Caco-2 (cell line): ENCODE results near the gene SMIM35. TPM values are rescaled to one million over a fixed set of nuclear protein-coding genes. Genes with fewer than 3 reads are reported as not detected.

Source experiments
- BruUV-seq: library from RNA; stranded (reverse); fragments of 400-500 nt; replicated peaks from 2 replicates; lab custom pipeline; 2021; lab: Mats Ljungman, UMichigan
- CTCF ChIA-PET: fragments of 300-600 bp; sonication (Branson Sonifier 250); formaldehyde crosslinking; loops from one replicate; lab custom pipeline; 2022; ENCODE audit warnings: antibody characterized with exemption; lab: Charles Lee
- POLR2A ChIA-PET: fragments of 300-600 bp; sonication (Branson Sonifier 250); formaldehyde crosslinking; loops from one replicate; lab custom pipeline; 2022; ENCODE audit warnings: antibody characterized with exemption; lab: Charles Lee
- DNase-seq, 2 experiments: peaks; one replicate each; pipeline versions ENCODE4 v3.0.0 to v3.0.0-alpha.2; 2020 to 2022
- H3K27me3 ChIP-seq: replicated peaks from 2 replicates; pipeline ENCODE4 v1.6.0; 2011; ENCODE audit warnings: low read length; ENCODE audit not compliant: control insufficient read depth, insufficient read depth
- H3K36me3 ChIP-seq: 2 replicates; pipeline ENCODE4 v1.5.1; 2011; ENCODE audit warnings: low read length; ENCODE audit not compliant: control insufficient read depth, insufficient read depth
- H3K4me1 ChIP-seq: fragments of 250-450 bp; sonication (Bioruptor Pico); 2 replicates; pipeline ENCODE4 v1.5.1; 2020; ENCODE audit warnings: mild to moderate bottlenecking
- H3K4me3 ChIP-seq: 2 replicates; pipeline ENCODE4 v1.5.1; 2011; ENCODE audit warnings: low read depth, mild to moderate bottlenecking, control low read depth, low read length
- H3K9me3 ChIP-seq: fragments of 250-450 bp; sonication (Bioruptor Pico); 2 replicates; pipeline ENCODE4 v1.5.1; 2020; ENCODE audit warnings: mild to moderate bottlenecking, moderate library complexity
- H3K27ac Mint-ChIP-seq: one replicate; pipeline ENCODE4 v1.8.0; 2022; ENCODE audit warnings: mixed read lengths; ENCODE audit not compliant: unreplicated experiment
- H3K27me3 Mint-ChIP-seq: one replicate; pipeline ENCODE4 v1.8.0; 2022; ENCODE audit warnings: mixed read lengths; ENCODE audit not compliant: insufficient read depth, unreplicated experiment
- H3K36me3 Mint-ChIP-seq: one replicate; pipeline ENCODE4 v1.8.0; 2022; ENCODE audit warnings: mild to moderate bottlenecking, mixed read lengths; ENCODE audit not compliant: insufficient read depth, unreplicated experiment
- H3K4me1 Mint-ChIP-seq: one replicate; pipeline ENCODE4 v1.8.0; 2022; ENCODE audit warnings: low read depth, mixed read lengths; ENCODE audit not compliant: unreplicated experiment
- H3K4me3 Mint-ChIP-seq: one replicate; pipeline ENCODE4 v1.8.0; 2022; ENCODE audit warnings: mild to moderate bottlenecking, moderate library complexity, mixed read lengths; ENCODE audit not compliant: unreplicated experiment
- H3K9me3 Mint-ChIP-seq: one replicate; pipeline ENCODE4 v1.8.0; 2022; ENCODE audit warnings: mixed read lengths; ENCODE audit not compliant: unreplicated experiment
- CTCF ChIP-seq, 2 experiments: fragments of 200-600 bp in 1 of 2; IDR thresholded peaks; 1 replicate in 1 of 2; 2 replicates in 1 of 2; pipeline versions ENCODE4 v1.5.1 to v1.8.0; 2011 to 2022; ENCODE audit warnings: antibody characterized with exemption in 1 of 2, control low read depth in 1 of 2, inconsistent platforms in 1 of 2, low read depth in 1 of 2, low read length in 1 of 2, mild to moderate bottlenecking in 1 of 2, moderate library complexity in 1 of 2; ENCODE audit not compliant: insufficient read depth in 1 of 2, severe bottlenecking in 1 of 2, unreplicated experiment in 1 of 2
- intact Hi-C: fragments of 100-400 bp; cut with micrococcal nuclease; formaldehyde crosslinking; loops from one replicate; pipeline ENCODE4 v1.10.0; 2022; ENCODE audit not compliant: unreplicated experiment
- total RNA-seq: library from RNA; stranded (reverse); gene quantifications from 2 replicates; pipeline ENCODE4 v1.2.3, GENCODE V29; 2022

Gene SMIM35
- total RNA-seq, 1 experiment from 2014 or later = not detected

- Mint-ChIP-seq H3K4me3 (no peak overlapping the region), H3K36me3 (no peaks in the 10 kb centered on the region), H3K27me3 (peaks cover 3% of the 10 kb centered on the region), H3K27ac (no peak overlapping the region), H3K4me1 (no peaks in the 10 kb centered on the region), H3K9me3 (no peaks in the 10 kb centered on the region)
- intact Hi-C loops = no loop called here
- H3K4me1 ChIP-seq = no peaks in the 10 kb centered on the region
- no peak overlapping the region for H3K4me3 ChIP-seq
- ChIA-PET CTCF (no interaction called here), POLR2A (no interaction called here)
- BruUV-seq = no TSS peak
- H3K9me3 ChIP-seq = no peaks in the 10 kb centered on the region
- TF ChIP-seq CTCF (IDR thresholded peaks at IDR 0.05; ENCODE audit: insufficient read depth in 1 of 2, low read depth in 1 of 2, low read length in 1 of 2, severe bottlenecking in 1 of 2, unreplicated experiment in 1 of 2) = no peak
- no peaks in the 10 kb centered on the region for H3K27me3 ChIP-seq
- H3K36me3 ChIP-seq = no peaks in the 10 kb centered on the region
- no peak for DNase-seq
Observed at GRCh38 chr11:117993988-117994745, 92.6 kb downstream of the SMIM35 start.

- intact Hi-C loops = no loop called here
- H3K4me1 ChIP-seq = no peaks in the 10 kb centered on the region
- no peak overlapping the region for H3K4me3 ChIP-seq
- no peak for TF ChIP-seq CTCF (IDR thresholded peaks at IDR 0.05; ENCODE audit: insufficient read depth in 1 of 2, low read depth in 1 of 2, low read length in 1 of 2, severe bottlenecking in 1 of 2, unreplicated experiment in 1 of 2)
- H3K9me3 ChIP-seq = no peaks in the 10 kb centered on the region
- H3K36me3 ChIP-seq = no peaks in the 10 kb centered on the region
- no peaks in the 10 kb centered on the region for H3K9me3 Mint-ChIP-seq
- DNase-seq = no peak
- no peak overlapping the region for H3K27ac Mint-ChIP-seq
- POLR2A ChIA-PET = no interaction called here
- H3K27me3 Mint-ChIP-seq = peaks cover 5% of the 10 kb centered on the region
- CTCF ChIA-PET = no interaction called here
- H3K4me1 Mint-ChIP-seq = peaks cover under 1% of the 10 kb centered on the region
- peaks cover 2% of the 10 kb centered on the region; the same call in 1 of the 2 replicates for H3K27me3 ChIP-seq
- no TSS peak for BruUV-seq
- H3K4me3 Mint-ChIP-seq = no peak overlapping the region
- no peaks in the 10 kb centered on the region for H3K36me3 Mint-ChIP-seq
Observed at GRCh38 chr11:117992620-117993019, 94.1 kb downstream of the SMIM35 start.

GRCh38 chr11:117992136-117992535 is 94.6 kb downstream of the SMIM35 start:
- ChIA-PET POLR2A (no interaction called here), CTCF (no interaction called here)
- Mint-ChIP-seq H3K27me3 (peaks cover 10% of the 10 kb centered on the region), H3K9me3 (no peaks in the 10 kb centered on the region), H3K36me3 (peaks cover 3% of the 10 kb centered on the region), H3K27ac (no peak overlapping the region), H3K4me3 (no peak overlapping the region), H3K4me1 (peaks cover 5% of the 10 kb centered on the region)
- Histone ChIP-seq H3K27me3 (peaks cover 2% of the 10 kb centered on the region; the same call in 1 of the 2 replicates), H3K4me1 (peaks cover 3% of the 10 kb centered on the region), H3K36me3 (no peaks in the 10 kb centered on the region), H3K4me3 (no peak overlapping the region), H3K9me3 (no peaks in the 10 kb centered on the region)
- no peak for DNase-seq
- BruUV-seq = no TSS peak
- intact Hi-C loops = no loop called here
- TF ChIP-seq CTCF (IDR thresholded peaks at IDR 0.05; ENCODE audit: insufficient read depth in 1 of 2, low read depth in 1 of 2, low read length in 1 of 2, severe bottlenecking in 1 of 2, unreplicated experiment in 1 of 2) = no peak
